GM12878 (cell line): ENCODE measurements around the gene MAST4. TPM values are rescaled to one million over a fixed set of nuclear protein-coding genes. Genes with fewer than 3 reads are reported as not detected.

ENCODE experiments used
- ATAC-seq: fragments of 200-7000 bp; cut with Tn5 transposase; 3 replicates; pipeline ENCODE4 v1.9.1; 2020; ENCODE audit warnings: mild to moderate bottlenecking, moderate library complexity
- BruUV-seq: library from RNA; stranded (reverse); fragments of 400-500 nt; replicated peaks from 2 replicates; lab custom pipeline; 2021; lab: Mats Ljungman, UMichigan
- CTCF ChIA-PET: fragments of 300-600 bp; sonication (Branson Sonifier 250); formaldehyde crosslinking; extraction: SDS; loops from one replicate; lab custom pipeline; 2021; ENCODE audit warnings: inconsistent platforms; lab: Yijun Ruan, JAX
- POLR2A ChIA-PET: fragments of 350-600 bp; formaldehyde crosslinking; extraction: SDS; loops from one replicate; lab custom pipeline; 2021; ENCODE audit warnings: inconsistent platforms; lab: Charles Lee
- RAD21 ChIA-PET: fragments of 300-600 bp; sonication (Branson Sonifier 250); formaldehyde crosslinking; loops from one replicate; lab custom pipeline; 2023; ENCODE audit warnings: antibody characterized with exemption; ENCODE audit not compliant: unreplicated experiment; lab: Charles Lee
- SMC1A ChIA-PET: fragments of 300-600 bp; sonication (Branson Sonifier 250); formaldehyde crosslinking; loops from one replicate; lab custom pipeline; 2023; ENCODE audit not compliant: unreplicated experiment, uncharacterized antibody; lab: Charles Lee
- DNase-seq: peaks from one replicate; pipeline ENCODE4 v3.0.0-alpha.2; 2011; ENCODE audit warnings: low read depth, low spot score
- FAIRE-seq: peaks from 3 replicates; lab custom pipeline; 2011; peaks lifted over from hg19 to GRCh38; lab: Jason Lieb, UNC
- H2AFZ ChIP-seq: 2 replicates; pipeline ENCODE4 v1.6.0; 2011; ENCODE audit warnings: low read depth, low read length, control low read depth; ENCODE audit not compliant: control insufficient read depth
- H3K27ac ChIP-seq: 2 replicates; pipeline ENCODE4 v1.5.1; 2011; ENCODE audit warnings: control low read depth; ENCODE audit not compliant: control insufficient read depth, insufficient read depth
- H3K27me3 ChIP-seq, 2 experiments: replicated peaks in 1 of 2; 2 replicates each; pipeline versions ENCODE4 v1.6.0 to v1.6.1; 2011; ENCODE audit warnings: low read length in 1 of 2; ENCODE audit not compliant: control insufficient read depth in 2 of 2, insufficient read depth in 2 of 2
- H3K36me3 ChIP-seq, 2 experiments: 2 replicates each; pipeline ENCODE4 v1.5.1; 2011; ENCODE audit warnings: low read length in 1 of 2; ENCODE audit not compliant: control insufficient read depth in 2 of 2, insufficient read depth in 2 of 2
- H3K4me1 ChIP-seq: 2 replicates; pipeline ENCODE4 v1.6.1; 2011; ENCODE audit warnings: mild to moderate bottlenecking, low read length, moderate library complexity, mixed read lengths; ENCODE audit not compliant: control insufficient read depth, insufficient read depth
- H3K4me2 ChIP-seq: 2 replicates; pipeline ENCODE4 v1.6.0; 2011; ENCODE audit warnings: control low read depth; ENCODE audit not compliant: control insufficient read depth, insufficient read depth
- H3K4me3 ChIP-seq: fragments of 200-600 bp; sonication (generic); 2 replicates; pipeline ENCODE4 v1.5.1; 2016
- H3K79me2 ChIP-seq: 2 replicates; pipeline ENCODE4 v1.6.0; 2011; ENCODE audit warnings: low read length; ENCODE audit not compliant: control insufficient read depth, insufficient read depth
- H3K9ac ChIP-seq: 2 replicates; pipeline ENCODE4 v1.8.0; 2011; ENCODE audit warnings: low read length, control low read depth, mixed read lengths; ENCODE audit not compliant: control insufficient read depth, insufficient read depth
- H3K9me3 ChIP-seq: replicated peaks from 3 replicates; pipeline ENCODE4 v1.5.1; 2011; ENCODE audit warnings: mild to moderate bottlenecking, low read length; ENCODE audit not compliant: control insufficient read depth, insufficient read depth
- H4K20me1 ChIP-seq: 2 replicates; pipeline ENCODE4 v1.6.0; 2011; ENCODE audit not compliant: control insufficient read depth, insufficient read depth
- CHD4 ChIP-seq: fragments of 200-600 bp; sonication (generic); IDR thresholded peaks from 2 replicates; pipeline ENCODE4 v1.6.1; 2016; ENCODE audit warnings: mild to moderate bottlenecking
- EGR1 ChIP-seq, 2 experiments: IDR thresholded peaks; 1 replicate in 1 of 2; 2 replicates in 1 of 2; pipeline ENCODE4 v1.6.1; 2011 to 2012; ENCODE audit warnings: low read depth in 2 of 2, low read length in 2 of 2, borderline replicate concordance in 1 of 2, mild to moderate bottlenecking in 1 of 2, moderate library complexity in 1 of 2
- IRF4 ChIP-seq: IDR thresholded peaks from 2 replicates; pipeline ENCODE4 v1.6.1; 2011; ENCODE audit warnings: low read depth, low read length
- MTA3 ChIP-seq: IDR thresholded peaks from 2 replicates; pipeline ENCODE4 v1.6.1; 2012; ENCODE audit warnings: low read length, inconsistent platforms, borderline replicate concordance
- NR2C2 ChIP-seq: IDR thresholded peaks from 2 replicates; pipeline ENCODE4 v1.6.1; 2011; ENCODE audit warnings: borderline replicate concordance, low read depth; ENCODE audit not compliant: control insufficient read depth, insufficient read length
- PML ChIP-seq: IDR thresholded peaks from 2 replicates; pipeline ENCODE4 v1.6.1; 2012; ENCODE audit warnings: low read length, inconsistent platforms
- SMC3 ChIP-seq: IDR thresholded peaks from 2 replicates; pipeline ENCODE4 v1.6.1; 2011; ENCODE audit warnings: low read length, improper control_type of control experiment, borderline replicate concordance
- TAF1 ChIP-seq: IDR thresholded peaks from 2 replicates; pipeline ENCODE4 v1.6.1; 2011; ENCODE audit warnings: mild to moderate bottlenecking, low read depth, low read length, borderline replicate concordance
- TARDBP ChIP-seq: IDR thresholded peaks from 2 replicates; pipeline ENCODE4 v1.6.1; 2016; ENCODE audit warnings: borderline replicate concordance
- TBL1XR1 ChIP-seq: IDR thresholded peaks from 2 replicates; pipeline ENCODE4 v1.6.1; 2012; ENCODE audit warnings: low read depth, low read length, improper control_type of control experiment
- YY1 ChIP-seq: IDR thresholded peaks from 2 replicates; pipeline ENCODE4 v1.6.1; 2011; ENCODE audit warnings: low read depth, mild to moderate bottlenecking, low read length
- ZNF24 ChIP-seq: fragments of 450-650 bp; IDR thresholded peaks from 2 replicates; pipeline ENCODE4 v1.6.1; 2017; ENCODE audit warnings: antibody characterized with exemption, mild to moderate bottlenecking
- WGBS: methylation state at CpG from one replicate; pipeline ENCODE4 v1.1.6; 2016; ENCODE audit warnings: low lambda C conversion rate; ENCODE audit not compliant: insufficient replicate concordance, insufficient coverage; ENCODE audit errors: missing lambda C conversion rate; 5-methylcytosine and 5-hydroxymethylcytosine counted together
- in situ Hi-C: fragments of 300-500 bp; cut with MboI; formaldehyde crosslinking; loops from 9 replicates; pipeline ENCODE4 v1.14.3; 2018; ENCODE audit warnings: mixed read lengths
- intact Hi-C: fragments of 100-400 bp; cut with micrococcal nuclease; formaldehyde crosslinking; loops from one replicate; pipeline ENCODE4 v1.14.2; 2022; ENCODE audit not compliant: unreplicated experiment
- polyA plus RNA-seq, 11 experiments: library from polyadenylated mRNA; depleted of rRNA in 4 of 11; unstranded in 6 of 11; stranded (reverse) in 5 of 11; fragments of >200 nt; fragmentation: Nextera tagmentation in 4 of 11; fragmentation: Illumina TruSeq in 1 of 11; extraction: Ambion mirVana in 4 of 11; extraction: Trizol in 1 of 11; gene quantifications; 1 replicate in 1 of 11; 2 replicates in 10 of 11; pipeline versions ENCODE4 v1.2.1 to v1.2.3, GENCODE V29; 2011 to 2016; ENCODE audit warnings: inconsistent platforms in 2 of 11, missing spikeins in 2 of 11, low read depth in 1 of 11
- total RNA-seq, 4 experiments: library from RNA; depleted of rRNA in 3 of 4; stranded (reverse); fragments of >200 nt in 3 of 4; fragmentation: Illumina TruSeq in 1 of 4; extraction: Trizol in 1 of 4; gene quantifications; 2 replicates each; pipeline versions ENCODE4 v1.2.1 to v1.2.3, GENCODE V29; 2013 to 2021

MAST4 gene
- total and polyA plus RNA-seq, 10 of the 15 experiments (the other 5 are each of a cell fraction or from before 2014, with no cell fraction given): 0.02 to 1.6 (median 0.29) TPM; not detected in 1

GRCh38 chr5:67164856-67165525 lies 568.8 kb downstream of the MAST4 start:
- SMC1A ChIA-PET: interaction anchor here (1.9 kb wide), 1 partner anchor 44 kb away, joined by 8 read pairs; no protein-coding TSS in a partner anchor
- no peak for DNase-seq
- TF ChIP-seq MTA3: no peak
- TF ChIP-seq NR2C2: no peak
- no TSS peak for BruUV-seq
- Histone ChIP-seq H3K36me3 (no peaks in the 10 kb centered on the region), H3K4me1 (peaks cover 8% of the 10 kb centered on the region), H3K27ac (no peak overlapping the region), H3K9ac (no peak overlapping the region), H4K20me1 (no peaks in the 10 kb centered on the region), H2AFZ (no peak overlapping the region), H3K9me3 (no peaks in the 10 kb centered on the region), H3K4me2 (no peak overlapping the region), H3K27me3 (no peaks in the 10 kb centered on the region; a peak in 1 of 4 replicates), H3K79me2 (no peaks in the 10 kb centered on the region), H3K4me3 (no peak overlapping the region)
- RAD21 ChIA-PET: interaction anchor here (7.0 kb wide), 1 partner anchor 42 kb away, joined by 71 read pairs; no protein-coding TSS in a partner anchor
- POLR2A ChIA-PET: no interaction called here
- in situ Hi-C loops (loop anchor here (5.0 kb wide), 1 partner anchor 47 kb away; no protein-coding TSS in a partner anchor), intact Hi-C loops (no loop called here)
- no peak for ATAC-seq
- CTCF ChIA-PET: interaction anchor here (1.1 to 7.9 kb wide), 4 partner anchors 24 to 177 kb away, joined by 3 to 137 read pairs (median 4); no protein-coding TSS in a partner anchor
- WGBS: 83% methylated on average over 17 of the region's 17 CpGs
- no peak for FAIRE-seq

- POLR2A ChIA-PET: no interaction called here
- BruUV-seq: no TSS peak
- Histone ChIP-seq H3K36me3 (no peaks in the 10 kb centered on the region), H4K20me1 (no peaks in the 10 kb centered on the region), H2AFZ (peak overlapping the region; percentile 75), H3K4me2 (peak overlapping the region; percentile 63; the same call in 1 of the 2 replicates), H3K27me3 (no peaks in the 10 kb centered on the region; a peak in 1 of 4 replicates), H3K27ac (peak overlapping the region; percentile 37), H3K9ac (no peak overlapping the region; the same call in 1 of the 2 replicates), H3K79me2 (no peaks in the 10 kb centered on the region), H3K4me3 (no peak overlapping the region), H3K9me3 (no peaks in the 10 kb centered on the region), H3K4me1 (peaks cover 8% of the 10 kb centered on the region)
- FAIRE-seq (peak; percentile 92), ATAC-seq (peak; percentile 93), DNase-seq (no peak)
- SMC1A ChIA-PET: interaction anchor here (0.8 to 3.0 kb wide), 5 partner anchors 10 to 43 kb away, joined by 3 to 29 read pairs (median 6); no protein-coding TSS in a partner anchor
- WGBS: 57% methylated on average over 36 of the region's 36 CpGs
- intact Hi-C loops: loop anchor here (1.0 kb wide), 1 partner anchor 42 kb away; no protein-coding TSS in a partner anchor
- CTCF ChIA-PET: interaction anchor here (0.8 to 7.9 kb wide), 4 partner anchors 9 to 41 kb away, joined by 3 to 137 read pairs (median 19); no protein-coding TSS in a partner anchor
- in situ Hi-C loops: no loop called here
- RAD21 ChIA-PET: interaction anchor here (0.6 to 7.0 kb wide), 2 partner anchors 41 to 158 kb away, joined by 3 to 71 read pairs; no protein-coding TSS in a partner anchor
- TF ChIP-seq TBL1XR1 (no peak), SMC3 (peak; percentile 84; the same call in 1 of the 2 replicates), ZNF24 (0 out of 2 replicates have a peak, but pooled peaks have one; percentile 26), TAF1 (0 out of 2 replicates have a peak, but pooled peaks have one; percentile 7), TARDBP (no peak), CHD4 (no peak), YY1 (0 out of 2 replicates have a peak, but pooled peaks have one; percentile 43), PML (no peak), EGR1 (IDR thresholded peaks at IDR 0.05; ENCODE audit: borderline replicate concordance in 1 of 2, low read depth in 2 of 2, low read length in 2 of 2) (peak in 1 of 2 experiments; percentile 66; a peak in 2 of 3 replicates), IRF4 (no peak)
Observed at GRCh38 chr5:67165526-67166459, 569.6 kb downstream of the MAST4 start.
